ENCODE measurements around the gene FAM53C.

The FAM53C gene

DNA sequence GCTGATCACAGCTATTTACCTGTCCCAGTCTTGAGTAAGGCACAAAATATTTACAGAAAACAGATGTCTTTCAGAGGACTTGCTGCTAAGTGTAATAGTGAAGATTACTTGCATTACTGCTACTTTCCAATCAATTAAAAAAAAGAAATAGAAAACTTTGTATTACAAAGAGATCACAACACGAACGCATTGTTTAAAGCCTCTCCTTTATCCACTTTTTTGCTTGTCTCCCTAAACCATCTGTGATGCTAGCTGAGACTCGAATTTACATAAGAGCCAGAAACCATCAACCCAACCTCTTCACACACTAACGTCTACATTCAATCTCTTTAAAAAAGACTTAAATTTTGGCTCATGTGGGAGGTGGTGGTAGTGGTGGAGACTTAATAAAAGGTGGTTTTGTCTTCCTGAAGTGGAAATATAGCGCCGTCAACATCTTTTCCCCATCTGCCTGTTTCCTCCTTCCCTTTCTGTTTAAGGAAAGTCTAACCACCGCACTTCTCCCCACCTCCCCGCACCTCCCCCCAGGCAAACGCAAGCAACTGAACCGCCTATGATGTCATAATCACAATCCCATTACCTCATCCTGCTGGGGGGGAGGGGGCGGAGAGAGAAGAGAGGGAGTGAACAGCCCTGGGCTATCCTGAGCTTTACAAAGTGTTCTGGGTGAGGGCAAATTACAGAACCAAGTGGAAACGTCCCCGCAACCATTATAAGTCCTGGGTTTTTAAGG, 948 bp upstream of the FAM53C start:
- TF ChIP-seq TAF1 (IDR thresholded peaks at IDR 0.05; ENCODE audit: borderline replicate concordance, insufficient read depth, low read length) (no peak), SIN3A (IDR thresholded peaks at IDR 0.05; ENCODE audit: borderline replicate concordance, insufficient read depth, low read length) (no peak), FOXP2 (optimal IDR thresholded peaks at IDR 0.05; ENCODE audit: borderline replicate concordance, extremely low read depth, extremely low read length, insufficient read depth) (no peak), POLR2AphosphoS5 (IDR thresholded peaks at IDR 0.05; ENCODE audit: low read depth, low read length) (no peak)
- TF ChIP-seq, protein P1, sequence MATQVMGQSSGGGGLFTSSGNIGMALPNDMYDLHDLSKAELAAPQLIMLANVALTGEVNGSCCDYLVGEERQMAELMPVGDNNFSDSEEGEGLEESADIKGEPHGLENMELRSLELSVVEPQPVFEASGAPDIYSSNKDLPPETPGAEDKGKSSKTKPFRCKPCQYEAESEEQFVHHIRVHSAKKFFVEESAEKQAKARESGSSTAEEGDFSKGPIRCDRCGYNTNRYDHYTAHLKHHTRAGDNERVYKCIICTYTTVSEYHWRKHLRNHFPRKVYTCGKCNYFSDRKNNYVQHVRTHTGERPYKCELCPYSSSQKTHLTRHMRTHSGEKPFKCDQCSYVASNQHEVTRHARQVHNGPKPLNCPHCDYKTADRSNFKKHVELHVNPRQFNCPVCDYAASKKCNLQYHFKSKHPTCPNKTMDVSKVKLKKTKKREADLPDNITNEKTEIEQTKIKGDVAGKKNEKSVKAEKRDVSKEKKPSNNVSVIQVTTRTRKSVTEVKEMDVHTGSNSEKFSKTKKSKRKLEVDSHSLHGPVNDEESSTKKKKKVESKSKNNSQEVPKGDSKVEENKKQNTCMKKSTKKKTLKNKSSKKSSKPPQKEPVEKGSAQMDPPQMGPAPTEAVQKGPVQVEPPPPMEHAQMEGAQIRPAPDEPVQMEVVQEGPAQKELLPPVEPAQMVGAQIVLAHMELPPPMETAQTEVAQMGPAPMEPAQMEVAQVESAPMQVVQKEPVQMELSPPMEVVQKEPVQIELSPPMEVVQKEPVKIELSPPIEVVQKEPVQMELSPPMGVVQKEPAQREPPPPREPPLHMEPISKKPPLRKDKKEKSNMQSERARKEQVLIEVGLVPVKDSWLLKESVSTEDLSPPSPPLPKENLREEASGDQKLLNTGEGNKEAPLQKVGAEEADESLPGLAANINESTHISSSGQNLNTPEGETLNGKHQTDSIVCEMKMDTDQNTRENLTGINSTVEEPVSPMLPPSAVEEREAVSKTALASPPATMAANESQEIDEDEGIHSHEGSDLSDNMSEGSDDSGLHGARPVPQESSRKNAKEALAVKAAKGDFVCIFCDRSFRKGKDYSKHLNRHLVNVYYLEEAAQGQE (IDR thresholded peaks at IDR 0.05; ENCODE audit: insufficient read depth in 1 of 2, low read depth in 2 of 2, low read length in 2 of 2) = no peak

DNA sequence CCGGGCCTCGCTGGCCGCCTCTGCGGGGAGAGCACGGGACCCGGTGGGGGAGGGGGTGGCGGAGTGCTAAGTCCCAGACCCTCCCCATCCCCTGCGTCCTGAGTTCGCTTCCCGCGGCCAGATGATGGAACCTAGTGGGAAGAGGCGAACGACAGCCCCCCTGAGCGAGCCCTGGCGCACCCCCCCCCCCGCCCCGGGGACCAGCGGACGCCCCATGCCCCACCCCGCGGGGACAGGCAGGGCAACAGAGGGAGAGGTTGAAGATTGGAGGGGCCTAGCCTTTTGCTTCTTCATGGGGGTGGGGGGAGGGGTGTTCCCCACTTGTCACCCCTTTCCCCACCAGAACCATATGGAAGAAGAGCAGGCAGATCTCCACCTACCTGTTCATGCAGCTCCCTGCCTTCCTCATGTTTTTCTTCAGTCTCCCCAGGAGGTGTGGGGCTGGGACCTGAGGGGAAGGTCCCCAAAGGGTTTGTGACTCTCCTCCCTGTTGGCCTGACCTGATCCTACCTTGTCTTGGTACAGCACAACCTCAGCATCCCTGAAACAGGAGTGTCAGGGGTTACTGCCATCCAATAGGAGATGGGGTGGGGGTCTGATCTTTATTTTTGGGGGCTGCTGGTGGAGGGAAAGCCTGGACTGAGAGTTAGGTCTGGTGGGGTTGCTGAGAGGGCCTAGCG, 485 bp downstream of the FAM53C start:
- no peak for TF ChIP-seq FOXP2 (optimal IDR thresholded peaks at IDR 0.05; ENCODE audit: borderline replicate concordance, extremely low read depth, extremely low read length, insufficient read depth)
- TF ChIP-seq, protein P1 (IDR thresholded peaks at IDR 0.05; ENCODE audit: insufficient read depth in 1 of 2, low read depth in 2 of 2, low read length in 2 of 2) = no peak
- TF ChIP-seq POLR2AphosphoS5 (IDR thresholded peaks at IDR 0.05; ENCODE audit: low read depth, low read length) = peak; percentile 1; the same call in 1 of the 2 replicates

DNA sequence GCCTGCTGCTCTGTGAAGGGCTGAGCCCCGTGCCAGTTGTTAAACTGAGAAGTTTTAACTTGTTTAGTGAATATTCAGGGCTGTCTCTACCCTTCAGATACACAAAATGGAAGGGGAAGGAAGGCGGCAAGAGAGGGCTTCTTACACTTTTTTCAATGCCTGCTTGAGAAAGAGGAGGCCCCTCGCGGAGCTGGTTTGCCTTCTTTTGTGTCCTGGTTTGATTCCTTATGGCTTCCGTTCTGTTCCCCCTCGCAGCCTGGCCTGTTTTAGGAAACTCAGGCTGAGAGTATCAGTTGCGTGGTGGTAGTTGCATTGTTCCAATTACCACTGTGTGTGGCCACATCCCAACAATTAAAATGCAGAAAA, 1.0 kb downstream of the FAM53C start:
- TF ChIP-seq TAF1 (IDR thresholded peaks at IDR 0.05; ENCODE audit: borderline replicate concordance, insufficient read depth, low read length) (0 out of 2 replicates have a peak, but pooled peaks have one; percentile 19), SIN3A (IDR thresholded peaks at IDR 0.05; ENCODE audit: borderline replicate concordance, insufficient read depth, low read length) (no peak)

DNA sequence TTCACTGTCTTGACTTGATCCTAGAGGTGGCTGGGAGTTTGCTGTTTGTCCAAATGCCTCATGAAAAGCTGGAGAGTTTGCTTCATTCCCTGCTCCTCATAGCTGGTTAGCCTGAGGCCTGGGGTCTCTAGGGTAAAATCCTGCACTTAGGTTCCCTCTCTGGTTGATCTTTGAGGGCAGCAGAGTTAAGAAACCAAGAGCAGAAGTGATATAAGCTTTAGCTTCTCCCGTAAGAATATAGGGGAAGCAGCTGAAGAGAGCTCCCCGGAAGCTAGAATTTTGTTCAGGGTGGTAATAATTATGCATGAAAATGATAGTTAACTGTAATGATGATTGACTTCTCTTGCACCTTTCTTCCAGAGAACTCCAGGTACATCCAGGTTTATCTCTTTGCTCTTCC, 1.4 kb downstream of the FAM53C start:
- TF ChIP-seq, protein P1 (IDR thresholded peaks at IDR 0.05; ENCODE audit: insufficient read depth in 1 of 2, low read depth in 2 of 2, low read length in 2 of 2) = no peak
- 0 out of 2 replicates have a peak, but pooled peaks have one; percentile 9 for TF ChIP-seq TAF1 (IDR thresholded peaks at IDR 0.05; ENCODE audit: borderline replicate concordance, insufficient read depth, low read length)

DNA sequence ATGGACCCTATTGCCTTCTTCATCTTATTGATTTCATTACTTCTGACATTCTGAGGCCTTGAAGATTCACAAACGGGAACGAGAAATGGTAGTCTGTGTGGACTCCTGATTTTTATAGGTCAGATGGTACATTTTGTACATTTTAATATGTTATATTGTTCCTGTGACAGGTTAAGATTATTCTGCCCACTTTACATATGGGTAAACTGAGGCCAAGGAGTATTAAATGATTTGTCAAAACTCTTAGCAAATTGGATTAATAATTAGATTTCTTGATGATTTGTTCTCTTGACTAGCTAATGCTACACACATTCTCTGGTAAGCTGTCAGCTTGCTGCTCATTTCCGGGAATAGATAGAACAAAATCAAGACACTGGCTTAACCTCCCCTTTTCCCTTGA, 1.9 kb downstream of the FAM53C start:
- TF ChIP-seq, protein P1 (IDR thresholded peaks at IDR 0.05; ENCODE audit: insufficient read depth in 1 of 2, low read depth in 2 of 2, low read length in 2 of 2) = no peak
- no peak for TF ChIP-seq FOXP2 (optimal IDR thresholded peaks at IDR 0.05; ENCODE audit: borderline replicate concordance, extremely low read depth, extremely low read length, insufficient read depth)
